GM12878 (cell line): Measurements from ENCODE around the gene CEP97. TPM values are rescaled to one million over a fixed set of nuclear protein-coding genes. Genes with fewer than 3 reads are reported as not detected.
A peak's percentile ranks its signal among the peaks of the same experiment; 100 is the strongest.

ENCODE experiments used
- ATAC-seq: fragments of 200-7000 bp; cut with Tn5 transposase; 3 replicates; pipeline ENCODE4 v1.9.1; 2020; ENCODE audit warnings: mild to moderate bottlenecking, moderate library complexity
- BruUV-seq: library from RNA; stranded (reverse); fragments of 400-500 nt; replicated peaks from 2 replicates; lab custom pipeline; 2021; lab: Mats Ljungman, UMichigan
- CTCF ChIA-PET: fragments of 300-600 bp; sonication (Branson Sonifier 250); formaldehyde crosslinking; extraction: SDS; loops from one replicate; lab custom pipeline; 2021; ENCODE audit warnings: inconsistent platforms; lab: Yijun Ruan, JAX
- POLR2A ChIA-PET: fragments of 350-600 bp; formaldehyde crosslinking; extraction: SDS; loops from one replicate; lab custom pipeline; 2021; ENCODE audit warnings: inconsistent platforms; lab: Charles Lee
- RAD21 ChIA-PET: fragments of 300-600 bp; sonication (Branson Sonifier 250); formaldehyde crosslinking; loops from one replicate; lab custom pipeline; 2023; ENCODE audit warnings: antibody characterized with exemption; ENCODE audit not compliant: unreplicated experiment; lab: Charles Lee
- SMC1A ChIA-PET: fragments of 300-600 bp; sonication (Branson Sonifier 250); formaldehyde crosslinking; loops from one replicate; lab custom pipeline; 2023; ENCODE audit not compliant: unreplicated experiment, uncharacterized antibody; lab: Charles Lee
- DNase-seq: peaks from one replicate; pipeline ENCODE4 v3.0.0-alpha.2; 2011; ENCODE audit warnings: low read depth, low spot score
- FAIRE-seq: peaks from 3 replicates; lab custom pipeline; 2011; peaks lifted over from hg19 to GRCh38; lab: Jason Lieb, UNC
- H2AFZ ChIP-seq: 2 replicates; pipeline ENCODE4 v1.6.0; 2011; ENCODE audit warnings: low read depth, low read length, control low read depth; ENCODE audit not compliant: control insufficient read depth
- H3K27ac ChIP-seq: 2 replicates; pipeline ENCODE4 v1.5.1; 2011; ENCODE audit warnings: control low read depth; ENCODE audit not compliant: control insufficient read depth, insufficient read depth
- H3K27me3 ChIP-seq, 2 experiments: replicated peaks in 1 of 2; 2 replicates each; pipeline versions ENCODE4 v1.6.0 to v1.6.1; 2011; ENCODE audit warnings: low read length in 1 of 2; ENCODE audit not compliant: control insufficient read depth in 2 of 2, insufficient read depth in 2 of 2
- H3K36me3 ChIP-seq, 2 experiments: 2 replicates each; pipeline ENCODE4 v1.5.1; 2011; ENCODE audit warnings: low read length in 1 of 2; ENCODE audit not compliant: control insufficient read depth in 2 of 2, insufficient read depth in 2 of 2
- H3K4me1 ChIP-seq: 2 replicates; pipeline ENCODE4 v1.6.1; 2011; ENCODE audit warnings: mild to moderate bottlenecking, low read length, moderate library complexity, mixed read lengths; ENCODE audit not compliant: control insufficient read depth, insufficient read depth
- H3K4me2 ChIP-seq: 2 replicates; pipeline ENCODE4 v1.6.0; 2011; ENCODE audit warnings: control low read depth; ENCODE audit not compliant: control insufficient read depth, insufficient read depth
- H3K4me3 ChIP-seq: fragments of 200-600 bp; sonication (generic); 2 replicates; pipeline ENCODE4 v1.5.1; 2016
- H3K79me2 ChIP-seq: 2 replicates; pipeline ENCODE4 v1.6.0; 2011; ENCODE audit warnings: low read length; ENCODE audit not compliant: control insufficient read depth, insufficient read depth
- H3K9ac ChIP-seq: 2 replicates; pipeline ENCODE4 v1.8.0; 2011; ENCODE audit warnings: low read length, control low read depth, mixed read lengths; ENCODE audit not compliant: control insufficient read depth, insufficient read depth
- H3K9me3 ChIP-seq: replicated peaks from 3 replicates; pipeline ENCODE4 v1.5.1; 2011; ENCODE audit warnings: mild to moderate bottlenecking, low read length; ENCODE audit not compliant: control insufficient read depth, insufficient read depth
- H4K20me1 ChIP-seq: 2 replicates; pipeline ENCODE4 v1.6.0; 2011; ENCODE audit not compliant: control insufficient read depth, insufficient read depth
- CBX3 ChIP-seq: fragments of 200-600 bp; sonication (generic); IDR thresholded peaks from 2 replicates; pipeline ENCODE4 v1.6.1; 2016; ENCODE audit warnings: low read depth, borderline replicate concordance
- CREB1 ChIP-seq: IDR thresholded peaks from 2 replicates; pipeline ENCODE4 v1.6.1; 2012; ENCODE audit warnings: low read depth, mild to moderate bottlenecking, inconsistent platforms
- ESRRA ChIP-seq: IDR thresholded peaks from 2 replicates; pipeline ENCODE4 v1.6.1; 2012; ENCODE audit warnings: mild to moderate bottlenecking, low read length, improper control_type of control experiment
- KAT2A ChIP-seq: conservative IDR thresholded peaks from 2 replicates; pipeline ENCODE4 v1.6.1; 2011; ENCODE audit warnings: low read depth, low read length; ENCODE audit not compliant: control insufficient read depth
- LARP7 ChIP-seq: fragments of 450-650 bp; IDR thresholded peaks from 2 replicates; pipeline ENCODE4 v1.6.1; 2017; ENCODE audit warnings: mild to moderate bottlenecking
- SP1 ChIP-seq: IDR thresholded peaks from one replicate; pipeline ENCODE4 v1.6.1; 2011; ENCODE audit warnings: low read depth, low read length
- SREBF1 ChIP-seq: IDR thresholded peaks from 2 replicates; pipeline ENCODE4 v1.6.1; 2012; ENCODE audit warnings: mild to moderate bottlenecking, low read length
- SRF ChIP-seq, 2 experiments: IDR thresholded peaks; 2 replicates each; pipeline ENCODE4 v1.6.1; 2011; ENCODE audit warnings: low read depth in 2 of 2, low read length in 2 of 2, mild to moderate bottlenecking in 1 of 2, moderate library complexity in 1 of 2
- TCF3 ChIP-seq: IDR thresholded peaks from 2 replicates; pipeline ENCODE4 v1.6.1; 2012; ENCODE audit warnings: low read depth, mild to moderate bottlenecking, low read length, borderline replicate concordance; ENCODE audit not compliant: insufficient read depth
- ZNF207 ChIP-seq: fragments of 450-650 bp; IDR thresholded peaks from 2 replicates; pipeline ENCODE4 v1.6.1; 2014; ENCODE audit warnings: antibody characterized with exemption, mild to moderate bottlenecking, borderline replicate concordance
- whole genome bisulfite sequencing: methylation state at CpG from one replicate; pipeline ENCODE4 v1.1.6; 2016; ENCODE audit warnings: low lambda C conversion rate; ENCODE audit not compliant: insufficient replicate concordance, insufficient coverage; ENCODE audit errors: missing lambda C conversion rate; 5-methylcytosine and 5-hydroxymethylcytosine counted together
- in situ Hi-C: fragments of 300-500 bp; cut with MboI; formaldehyde crosslinking; loops from 9 replicates; pipeline ENCODE4 v1.14.3; 2018; ENCODE audit warnings: mixed read lengths
- intact Hi-C: fragments of 100-400 bp; cut with micrococcal nuclease; formaldehyde crosslinking; loops from one replicate; pipeline ENCODE4 v1.14.2; 2022; ENCODE audit not compliant: unreplicated experiment
- polyA plus RNA-seq, 11 experiments: library from polyadenylated mRNA; depleted of rRNA in 4 of 11; unstranded in 6 of 11; stranded (reverse) in 5 of 11; fragments of >200 nt; fragmentation: Nextera tagmentation in 4 of 11; fragmentation: Illumina TruSeq in 1 of 11; extraction: Ambion mirVana in 4 of 11; extraction: Trizol in 1 of 11; gene quantifications; 1 replicate in 1 of 11; 2 replicates in 10 of 11; pipeline versions ENCODE4 v1.2.1 to v1.2.3, GENCODE V29; 2011 to 2016; ENCODE audit warnings: inconsistent platforms in 2 of 11, missing spikeins in 2 of 11, low read depth in 1 of 11
- total RNA-seq, 4 experiments: library from RNA; depleted of rRNA in 3 of 4; stranded (reverse); fragments of >200 nt in 3 of 4; fragmentation: Illumina TruSeq in 1 of 4; extraction: Trizol in 1 of 4; gene quantifications; 2 replicates each; pipeline versions ENCODE4 v1.2.1 to v1.2.3, GENCODE V29; 2013 to 2021
- TF ChIP-seq, protein P1 (sequence below): fragments of 450-650 bp; formaldehyde crosslinking; IDR thresholded peaks from 2 replicates; pipeline ENCODE4 v1.4.0; 2020; ENCODE audit warnings: mild to moderate bottlenecking, moderate library complexity
- TF ChIP-seq, protein P2 (sequence below): IDR thresholded peaks from 2 replicates; pipeline ENCODE4 v1.6.1; 2012; ENCODE audit warnings: mild to moderate bottlenecking, low read depth, low read length

The CEP97 gene
- total and polyA plus RNA-seq, 10 of the 15 experiments (the other 5 are each of a cell fraction or from before 2014, with no cell fraction given) = 1.9 to 13.7 (median 5.8) TPM

DNA sequence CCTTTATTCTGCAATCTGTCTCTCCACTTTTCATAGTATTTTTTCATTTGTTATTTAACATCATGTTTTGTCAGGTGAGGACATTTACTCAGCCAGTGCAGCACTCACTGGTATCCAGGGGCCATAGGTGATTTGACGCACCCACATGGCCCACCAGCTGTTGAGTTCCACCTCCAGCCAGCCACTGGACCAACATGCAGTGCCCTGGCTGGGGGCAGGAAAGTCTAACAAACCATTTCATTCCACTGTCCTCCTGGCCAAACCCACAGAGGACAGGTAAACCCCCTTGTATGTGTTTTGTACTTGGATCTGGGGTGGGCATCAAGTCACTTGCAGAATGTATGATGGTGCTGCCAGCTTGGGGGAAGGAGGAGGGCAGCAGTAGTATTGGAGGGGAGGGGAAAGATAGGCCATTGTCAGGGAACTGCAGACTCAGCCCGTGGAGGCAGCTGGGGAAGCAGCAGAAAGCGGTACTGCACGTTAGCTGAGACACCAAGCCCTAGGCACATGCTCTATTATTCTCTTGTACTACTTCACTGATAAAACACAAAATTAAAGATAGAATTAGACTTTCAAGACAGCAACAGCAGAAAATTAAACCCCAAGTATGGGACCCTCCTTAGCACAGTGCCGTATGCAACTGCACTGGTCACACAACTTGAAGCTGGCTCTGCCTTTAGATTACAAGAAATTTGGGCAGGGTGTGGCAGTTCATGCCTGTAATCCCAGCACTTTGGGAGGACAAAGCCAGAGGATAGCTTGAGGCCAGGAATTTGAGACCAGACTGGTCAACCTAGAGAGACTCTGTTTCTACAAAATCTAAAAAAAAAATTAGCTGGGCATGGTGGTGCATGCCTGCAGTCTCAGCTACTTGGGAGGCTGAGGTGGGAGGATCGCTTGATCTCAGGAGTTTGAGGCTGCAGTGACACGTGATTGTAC, 22.4 kb upstream of the CEP97 start:
- Histone ChIP-seq H3K27ac (peak overlapping the region; percentile 22), H3K9me3 (no peaks in the 10 kb centered on the region), H4K20me1 (no peaks in the 10 kb centered on the region), H3K79me2 (no peaks in the 10 kb centered on the region), H3K4me1 (peaks cover 13% of the 10 kb centered on the region), H3K27me3 (no peaks in the 10 kb centered on the region), H3K36me3 (no peaks in the 10 kb centered on the region), H3K9ac (no peak overlapping the region), H3K4me3 (no peak overlapping the region), H2AFZ (no peak overlapping the region), H3K4me2 (peak overlapping the region; percentile 11; the same call in 1 of the 2 replicates)
- CTCF ChIA-PET = interaction anchor here (0.9 to 1.6 kb wide), 5 partner anchors 19 to 524 kb away, joined by 3 to 5 read pairs (median 4); no protein-coding TSS in a partner anchor
- intact Hi-C loops (loop anchor here (5.0 kb wide), 1 partner anchor 75 kb away; the partner anchor contains the start of gene NXPE3), in situ Hi-C loops (no loop called here)
- DNase-seq (no peak), FAIRE-seq (no peak), ATAC-seq (no peak; the same call in 1 of the 3 replicates)
- no TSS peak for BruUV-seq
- RAD21 ChIA-PET = interaction anchor here (1.0 to 1.5 kb wide), 5 partner anchors 22 to 527 kb away, joined by 3 to 5 read pairs (median 4); partner anchors contain the start of gene CEP97
- POLR2A ChIA-PET = interaction anchor here (1.4 kb wide), 1 partner anchor 21 kb away, joined by 3 read pairs; no protein-coding TSS in a partner anchor
- SMC1A ChIA-PET = interaction anchor here (0.9 to 2.1 kb wide), 9 partner anchors 8 to 527 kb away, joined by 3 to 9 read pairs (median 5); partner anchors contain the start of gene CEP97
- WGBS = 79% methylated on average over 7 of the region's 7 CpGs
- no peak for TF ChIP-seq CBX3
- no peak for TF ChIP-seq CREB1
- no peak for TF ChIP-seq SRF (IDR thresholded peaks at IDR 0.05; ENCODE audit: low read depth in 2 of 2, low read length in 2 of 2)
- TF ChIP-seq SREBF1 = no peak
- TF ChIP-seq ZNF207 = no peak
- TF ChIP-seq, protein P1, sequence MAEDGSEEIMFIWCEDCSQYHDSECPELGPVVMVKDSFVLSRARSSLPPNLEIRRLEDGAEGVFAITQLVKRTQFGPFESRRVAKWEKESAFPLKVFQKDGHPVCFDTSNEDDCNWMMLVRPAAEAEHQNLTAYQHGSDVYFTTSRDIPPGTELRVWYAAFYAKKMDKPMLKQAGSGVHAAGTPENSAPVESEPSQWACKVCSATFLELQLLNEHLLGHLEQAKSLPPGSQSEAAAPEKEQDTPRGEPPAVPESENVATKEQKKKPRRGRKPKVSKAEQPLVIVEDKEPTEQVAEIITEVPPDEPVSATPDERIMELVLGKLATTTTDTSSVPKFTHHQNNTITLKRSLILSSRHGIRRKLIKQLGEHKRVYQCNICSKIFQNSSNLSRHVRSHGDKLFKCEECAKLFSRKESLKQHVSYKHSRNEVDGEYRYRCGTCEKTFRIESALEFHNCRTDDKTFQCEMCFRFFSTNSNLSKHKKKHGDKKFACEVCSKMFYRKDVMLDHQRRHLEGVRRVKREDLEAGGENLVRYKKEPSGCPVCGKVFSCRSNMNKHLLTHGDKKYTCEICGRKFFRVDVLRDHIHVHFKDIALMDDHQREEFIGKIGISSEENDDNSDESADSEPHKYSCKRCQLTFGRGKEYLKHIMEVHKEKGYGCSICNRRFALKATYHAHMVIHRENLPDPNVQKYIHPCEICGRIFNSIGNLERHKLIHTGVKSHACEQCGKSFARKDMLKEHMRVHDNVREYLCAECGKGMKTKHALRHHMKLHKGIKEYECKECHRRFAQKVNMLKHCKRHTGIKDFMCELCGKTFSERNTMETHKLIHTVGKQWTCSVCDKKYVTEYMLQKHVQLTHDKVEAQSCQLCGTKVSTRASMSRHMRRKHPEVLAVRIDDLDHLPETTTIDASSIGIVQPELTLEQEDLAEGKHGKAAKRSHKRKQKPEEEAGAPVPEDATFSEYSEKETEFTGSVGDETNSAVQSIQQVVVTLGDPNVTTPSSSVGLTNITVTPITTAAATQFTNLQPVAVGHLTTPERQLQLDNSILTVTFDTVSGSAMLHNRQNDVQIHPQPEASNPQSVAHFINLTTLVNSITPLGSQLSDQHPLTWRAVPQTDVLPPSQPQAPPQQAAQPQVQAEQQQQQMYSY = no peak
- TF ChIP-seq, protein P2, sequence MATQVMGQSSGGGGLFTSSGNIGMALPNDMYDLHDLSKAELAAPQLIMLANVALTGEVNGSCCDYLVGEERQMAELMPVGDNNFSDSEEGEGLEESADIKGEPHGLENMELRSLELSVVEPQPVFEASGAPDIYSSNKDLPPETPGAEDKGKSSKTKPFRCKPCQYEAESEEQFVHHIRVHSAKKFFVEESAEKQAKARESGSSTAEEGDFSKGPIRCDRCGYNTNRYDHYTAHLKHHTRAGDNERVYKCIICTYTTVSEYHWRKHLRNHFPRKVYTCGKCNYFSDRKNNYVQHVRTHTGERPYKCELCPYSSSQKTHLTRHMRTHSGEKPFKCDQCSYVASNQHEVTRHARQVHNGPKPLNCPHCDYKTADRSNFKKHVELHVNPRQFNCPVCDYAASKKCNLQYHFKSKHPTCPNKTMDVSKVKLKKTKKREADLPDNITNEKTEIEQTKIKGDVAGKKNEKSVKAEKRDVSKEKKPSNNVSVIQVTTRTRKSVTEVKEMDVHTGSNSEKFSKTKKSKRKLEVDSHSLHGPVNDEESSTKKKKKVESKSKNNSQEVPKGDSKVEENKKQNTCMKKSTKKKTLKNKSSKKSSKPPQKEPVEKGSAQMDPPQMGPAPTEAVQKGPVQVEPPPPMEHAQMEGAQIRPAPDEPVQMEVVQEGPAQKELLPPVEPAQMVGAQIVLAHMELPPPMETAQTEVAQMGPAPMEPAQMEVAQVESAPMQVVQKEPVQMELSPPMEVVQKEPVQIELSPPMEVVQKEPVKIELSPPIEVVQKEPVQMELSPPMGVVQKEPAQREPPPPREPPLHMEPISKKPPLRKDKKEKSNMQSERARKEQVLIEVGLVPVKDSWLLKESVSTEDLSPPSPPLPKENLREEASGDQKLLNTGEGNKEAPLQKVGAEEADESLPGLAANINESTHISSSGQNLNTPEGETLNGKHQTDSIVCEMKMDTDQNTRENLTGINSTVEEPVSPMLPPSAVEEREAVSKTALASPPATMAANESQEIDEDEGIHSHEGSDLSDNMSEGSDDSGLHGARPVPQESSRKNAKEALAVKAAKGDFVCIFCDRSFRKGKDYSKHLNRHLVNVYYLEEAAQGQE = no peak
- no peak for TF ChIP-seq TCF3
- TF ChIP-seq LARP7 = no peak
- no peak for TF ChIP-seq KAT2A
- TF ChIP-seq ESRRA = no peak
- no peak for TF ChIP-seq SP1
